Liver (tissue), 3 donors: ENCODE data around the gene TRMT10B.

Experiments
- ATF3 ChIP-seq: IDR thresholded peaks from 2 replicates; pipeline ENCODE4 v1.6.1; 2016; ENCODE audit warnings: antibody characterized with exemption
- GABPA ChIP-seq, 2 donors: IDR thresholded peaks in 1 of 2; conservative IDR thresholded peaks in 1 of 2; 2 replicates each; pipeline ENCODE4 v1.6.1; 2016; ENCODE audit warnings: antibody characterized with exemption in 2 of 2, mild to moderate bottlenecking in 1 of 2, moderate library complexity in 1 of 2
- HNF4A ChIP-seq, 2 donors: conservative IDR thresholded peaks; 2 replicates each; pipeline ENCODE4 v1.6.1; 2016; ENCODE audit warnings: antibody characterized with exemption in 2 of 2, mild to moderate bottlenecking in 2 of 2
- RXRA ChIP-seq, 2 donors: IDR thresholded peaks; 2 replicates each; pipeline ENCODE4 v1.6.1; 2017 to 2018; ENCODE audit warnings: antibody characterized with exemption in 2 of 2, mild to moderate bottlenecking in 1 of 2
- SP1 ChIP-seq: IDR thresholded peaks from 2 replicates; pipeline ENCODE4 v1.6.1; 2018; ENCODE audit warnings: antibody characterized with exemption, mild to moderate bottlenecking
- TAF1 ChIP-seq: conservative IDR thresholded peaks from 2 replicates; pipeline ENCODE4 v1.6.1; 2016; ENCODE audit warnings: antibody characterized with exemption, mild to moderate bottlenecking
- YY1 ChIP-seq: IDR thresholded peaks from 2 replicates; pipeline ENCODE4 v1.6.1; 2016; ENCODE audit warnings: antibody characterized with exemption, mild to moderate bottlenecking
- TF ChIP-seq, protein P1 (sequence below): IDR thresholded peaks from 2 replicates; pipeline ENCODE4 v1.6.1; 2016; ENCODE audit warnings: antibody characterized with exemption
- TF ChIP-seq, protein P2 (sequence below): fragments of 150-350 bp; IDR thresholded peaks from 2 replicates; pipeline ENCODE4 v1.5.1; 2017; ENCODE audit warnings: improper control_type of control experiment, low read depth, low read length; ENCODE audit not compliant: missing input control
- donor health status: healthy.
- donor health status: healthy.

GRCh38 chr9:37811906-37812476, 58.4 kb downstream of the TRMT10B start:
- TF ChIP-seq, protein P1, sequence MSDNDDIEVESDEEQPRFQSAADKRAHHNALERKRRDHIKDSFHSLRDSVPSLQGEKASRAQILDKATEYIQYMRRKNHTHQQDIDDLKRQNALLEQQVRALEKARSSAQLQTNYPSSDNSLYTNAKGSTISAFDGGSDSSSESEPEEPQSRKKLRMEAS, result no peak
- no peak for TF ChIP-seq RXRA (IDR thresholded peaks at IDR 0.05)
- TF ChIP-seq, protein P2, sequence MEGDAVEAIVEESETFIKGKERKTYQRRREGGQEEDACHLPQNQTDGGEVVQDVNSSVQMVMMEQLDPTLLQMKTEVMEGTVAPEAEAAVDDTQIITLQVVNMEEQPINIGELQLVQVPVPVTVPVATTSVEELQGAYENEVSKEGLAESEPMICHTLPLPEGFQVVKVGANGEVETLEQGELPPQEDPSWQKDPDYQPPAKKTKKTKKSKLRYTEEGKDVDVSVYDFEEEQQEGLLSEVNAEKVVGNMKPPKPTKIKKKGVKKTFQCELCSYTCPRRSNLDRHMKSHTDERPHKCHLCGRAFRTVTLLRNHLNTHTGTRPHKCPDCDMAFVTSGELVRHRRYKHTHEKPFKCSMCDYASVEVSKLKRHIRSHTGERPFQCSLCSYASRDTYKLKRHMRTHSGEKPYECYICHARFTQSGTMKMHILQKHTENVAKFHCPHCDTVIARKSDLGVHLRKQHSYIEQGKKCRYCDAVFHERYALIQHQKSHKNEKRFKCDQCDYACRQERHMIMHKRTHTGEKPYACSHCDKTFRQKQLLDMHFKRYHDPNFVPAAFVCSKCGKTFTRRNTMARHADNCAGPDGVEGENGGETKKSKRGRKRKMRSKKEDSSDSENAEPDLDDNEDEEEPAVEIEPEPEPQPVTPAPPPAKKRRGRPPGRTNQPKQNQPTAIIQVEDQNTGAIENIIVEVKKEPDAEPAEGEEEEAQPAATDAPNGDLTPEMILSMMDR, result no peak
- no peak for TF ChIP-seq ATF3
- no peak for TF ChIP-seq SP1
- TF ChIP-seq YY1, result no peak
- TF ChIP-seq HNF4A (conservative IDR thresholded peaks at IDR 0.05), result no peak
- no peak for TF ChIP-seq GABPA (IDR thresholded peaks at IDR 0.05 in 1 of 2, conservative IDR thresholded peaks at IDR 0.05 in 1 of 2)
- no peak for TF ChIP-seq TAF1
